Hematopoietic multipotent progenitor cell (in vitro differentiated cells): ENCODE results near the gene AMMECR1L. TPM values are rescaled to one million over a fixed set of nuclear protein-coding genes. Genes with fewer than 3 reads are reported as not detected.
"Not testable (repeated sequence)": the region's sequence is repeated elsewhere in the genome, so short reads cannot be mapped to it uniquely, and the experiment has no call there.

Experiments used
- DNase-seq, 3 donors: peaks; one replicate each; pipeline ENCODE4 v3.0.0-alpha.2; 2011 to 2015; ENCODE audit warnings: low read depth in 2 of 3, low spot score in 2 of 3
- small RNA-seq: library from RNA; depleted of rRNA; stranded (forward); fragments of <200 nt; gene quantifications from one replicate; pipeline ENCODE3, GENCODE V24; 2012
- total RNA-seq: library from RNA; depleted of rRNA; stranded (reverse); fragments of >200 nt; gene quantifications from one replicate; pipeline ENCODE4 v1.2.3, GENCODE V29; 2012

The AMMECR1L gene
- total RNA-seq, 1 donor = 11.8 TPM

GRCh38 chr2:127844973-127845372, 40.8 kb downstream of the AMMECR1L start:
- DNase-seq = no peak

DNA sequence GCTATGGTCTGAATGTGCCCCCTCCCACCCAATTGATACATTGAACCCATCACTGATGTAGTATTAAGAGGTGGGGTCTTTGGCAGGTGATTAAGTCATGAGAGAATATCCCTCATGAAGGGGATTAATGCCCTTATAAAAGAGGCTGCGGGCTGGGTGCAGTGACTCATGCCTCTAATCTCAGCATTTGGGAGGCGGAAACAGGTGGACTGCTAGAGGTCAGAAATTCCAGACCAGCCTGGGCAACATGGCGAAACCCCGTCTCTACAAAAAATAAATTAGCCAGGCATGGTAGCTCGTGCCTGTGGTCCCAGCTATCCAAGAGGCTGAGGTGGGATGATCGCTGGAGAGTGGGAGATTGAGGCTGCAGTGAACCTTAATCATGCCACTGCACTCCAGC, 42.1 kb downstream of the AMMECR1L start:
- DNase-seq = no peak

DNA sequence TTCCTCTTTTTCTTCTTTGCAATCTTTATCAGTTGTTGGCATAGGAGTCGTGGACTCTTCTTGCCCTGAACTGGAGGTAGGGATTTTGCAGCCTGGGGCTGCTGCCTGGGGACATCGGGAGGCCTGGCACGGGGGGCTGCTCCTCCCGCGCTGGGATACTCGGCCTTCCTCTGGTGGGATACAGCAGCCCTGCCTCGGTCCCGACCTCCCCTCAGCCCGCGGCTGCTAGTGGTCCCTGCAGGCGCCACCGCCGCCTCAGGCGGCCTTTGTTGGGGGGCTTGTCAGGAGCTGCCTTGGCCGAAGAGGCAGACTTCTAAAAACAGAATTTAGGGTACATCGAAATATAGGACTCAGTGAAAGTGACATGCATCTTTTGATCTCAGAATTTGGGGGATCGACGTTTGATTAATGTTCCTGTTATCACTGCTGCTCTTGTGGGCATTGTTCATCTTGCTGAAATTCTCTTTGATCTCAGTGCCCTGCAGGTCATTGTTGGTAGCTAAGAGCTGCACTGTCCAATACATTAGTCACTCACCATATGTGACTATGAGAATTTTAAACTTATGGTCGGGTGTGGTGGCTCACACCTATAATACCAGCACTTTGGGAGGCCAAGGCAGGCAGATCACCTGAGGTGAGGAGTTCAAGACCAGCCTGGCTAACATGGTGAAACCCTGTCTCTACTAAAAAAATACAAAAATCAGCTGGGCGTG, 44.1 kb downstream of the AMMECR1L start:
- no peak for DNase-seq

- DNase-seq = no peak
Observed at GRCh38 chr2:127840893-127841292, 44.9 kb downstream of the AMMECR1L start.

DNA sequence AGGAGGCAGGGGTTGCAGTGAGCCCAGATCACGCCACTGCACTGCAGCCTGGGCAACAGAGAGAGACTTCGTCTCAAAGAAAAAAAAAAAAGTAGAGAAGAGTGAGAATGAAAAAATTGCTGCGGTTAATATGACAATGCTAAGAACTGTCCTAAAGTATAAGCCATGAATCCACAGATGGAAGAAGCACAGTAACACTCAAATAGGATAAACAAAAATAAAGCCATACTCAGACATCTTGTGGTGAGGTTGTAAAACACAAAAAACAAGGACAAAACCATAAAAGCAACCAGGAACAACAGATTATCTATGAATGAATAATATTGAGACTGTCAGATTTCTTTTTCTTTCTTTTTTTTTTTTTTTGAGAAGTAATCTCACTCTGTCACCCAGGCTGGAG, 50.8 kb downstream of the AMMECR1L start:
- DNase-seq = no peak

GRCh38 chr2:127829845-127830246, 55.9 kb downstream of the AMMECR1L start:
- DNase-seq = peak in 2 of 3 donors; percentile 70 to 91

GRCh38 chr2:127826708-127827107, 59.0 kb downstream of the AMMECR1L start:
- not testable (repeated sequence) for DNase-seq

DNA sequence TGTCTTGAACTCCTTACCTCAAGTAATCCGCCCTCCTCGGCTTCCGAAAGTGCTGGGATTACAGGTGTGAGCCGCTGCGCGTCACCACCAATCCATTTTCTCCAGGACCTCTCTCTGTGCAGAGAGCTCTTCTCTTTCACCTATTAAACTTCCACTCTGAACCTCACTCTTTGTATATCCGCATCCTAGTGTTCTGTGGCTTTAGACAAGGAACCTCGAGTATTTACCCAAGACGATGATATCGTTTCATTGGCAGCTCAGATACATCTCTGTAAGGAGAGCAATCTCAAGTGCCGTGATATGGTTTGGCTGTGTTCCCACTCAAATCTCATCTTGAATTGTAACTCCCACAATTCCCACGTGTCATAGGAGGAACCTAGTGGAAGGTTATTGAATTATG, 59.7 kb downstream of the AMMECR1L start:
- no peak for DNase-seq

- DNase-seq = peak in 1 of 3 donors; percentile 25
Observed at GRCh38 chr2:127820080-127820668, 65.6 kb downstream of the AMMECR1L start.

DNA sequence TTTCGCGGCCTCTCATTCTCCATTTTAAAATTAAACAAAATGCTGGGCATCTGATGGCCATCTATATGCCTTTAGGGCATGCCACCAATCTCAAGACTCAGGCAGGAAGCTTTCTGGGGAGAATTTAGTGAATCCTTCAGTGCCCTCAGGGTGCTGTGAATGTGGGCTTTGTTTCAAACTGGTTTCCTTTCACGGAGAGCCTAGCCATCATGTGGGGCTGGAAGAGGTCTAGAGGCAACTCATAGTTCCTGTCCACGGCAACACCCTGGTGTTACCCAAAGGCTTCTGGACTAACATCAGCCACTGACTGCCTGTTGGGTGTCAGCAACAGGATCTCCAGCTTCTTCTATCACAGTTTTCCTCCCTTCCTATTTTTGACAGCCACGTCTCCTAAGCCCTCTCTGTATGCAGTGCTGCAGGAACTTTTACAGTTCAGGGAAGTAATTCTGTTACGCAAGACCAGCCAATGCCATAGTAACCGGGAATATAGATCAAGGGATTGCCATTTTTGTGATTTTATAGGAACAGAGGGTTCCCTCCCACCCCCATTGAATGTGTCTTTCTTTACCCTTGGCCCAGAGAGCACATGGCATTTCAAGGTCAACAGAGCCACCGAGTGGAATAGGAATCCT, 66.8 kb downstream of the AMMECR1L start:
- DNase-seq = no peak

GRCh38 chr2:127818241-127818640, 67.5 kb downstream of the AMMECR1L start:
- DNase-seq = no peak

DNA sequence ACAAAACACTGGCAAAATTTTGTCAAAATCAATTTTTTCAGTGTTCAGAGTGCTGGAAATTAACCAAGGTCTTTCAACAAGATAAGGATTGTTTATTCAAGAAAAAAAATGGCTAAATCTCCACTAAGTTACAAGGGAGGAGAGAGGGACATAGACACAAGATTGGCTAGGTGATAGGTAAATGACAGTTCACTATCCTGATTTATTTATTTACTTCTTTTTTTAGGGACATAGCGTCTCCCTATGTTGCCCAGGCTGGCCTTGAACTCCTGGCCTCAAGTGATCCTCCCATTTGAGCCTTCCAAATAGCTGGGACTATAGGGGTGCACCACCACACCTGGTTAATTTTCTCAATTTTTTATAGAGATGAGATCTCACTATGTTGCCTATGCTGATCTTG, 71.1 kb downstream of the AMMECR1L start:
- DNase-seq = no peak

DNA sequence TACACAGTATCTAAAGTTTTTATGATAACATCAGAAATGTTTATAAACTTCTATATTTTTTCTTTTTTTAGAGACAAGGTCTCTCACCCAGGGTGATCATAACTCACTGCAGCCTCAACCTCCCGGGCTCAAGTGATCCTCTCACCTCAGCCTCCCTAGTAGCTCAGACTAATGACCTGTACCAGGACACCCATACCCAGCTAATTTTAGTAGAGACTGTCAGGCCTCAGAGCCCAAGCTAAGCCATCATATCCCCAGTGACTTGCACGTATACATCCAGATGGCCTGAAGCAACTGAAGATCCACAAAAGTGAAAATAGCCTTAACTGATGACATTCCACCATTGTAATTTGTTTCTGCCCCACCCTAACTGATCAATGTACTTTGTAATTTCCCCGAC, 73.3 kb downstream of the AMMECR1L start:
- not testable (repeated sequence) for DNase-seq

Small RNAs within 50 kb of the gene (small RNA-seq; reads per million reads assigned to genes)
- gene AC012306.1 (not detected), gene RF00017 (not detected), gene RF00019 (not detected), gene RNU6-395P (not detected)

Other genes with a start within 250 kb of the AMMECR1L start
- gene GPR17, start 239.8 kb downstream of the AMMECR1L start, total RNA-seq = not detected
- 0.27 TPM for gene LIMS2, start 210.4 kb downstream of the AMMECR1L start, total RNA-seq
- gene SFT2D3, start 184.5 kb downstream of the AMMECR1L start, total RNA-seq = 10.8 TPM
- 26.9 TPM for gene WDR33, start 74.8 kb downstream of the AMMECR1L start, total RNA-seq
- gene POLR2D, start 27.8 kb downstream of the AMMECR1L start, total RNA-seq = 21.0 TPM
- gene SAP130, start 142.1 kb upstream of the AMMECR1L start, total RNA-seq = 19.1 TPM
- 41.7 TPM for gene UGGT1, start 205.2 kb upstream of the AMMECR1L start, total RNA-seq